Esophagus (tissue), 2 donors: ENCODE results near the gene TSEN15. TPM values are rescaled to one million over a fixed set of nuclear protein-coding genes. Genes with fewer than 3 reads are reported as not detected.
A peak's percentile ranks its signal among the peaks of the same experiment; 100 is the strongest.

Experiments used
- H3K27ac ChIP-seq, 2 donors: one replicate each; pipeline ENCODE4 v1.5.1; 2013; ENCODE audit warnings: low read depth in 2 of 2, mild to moderate bottlenecking in 2 of 2, inconsistent platforms in 1 of 2, low read length in 1 of 2, moderate library complexity in 1 of 2
- H3K27me3 ChIP-seq, 2 donors: one replicate each; pipeline ENCODE4 v1.6.1; 2013; ENCODE audit warnings: low read length in 2 of 2, control low read depth in 1 of 2, mild to moderate bottlenecking in 1 of 2; ENCODE audit not compliant: insufficient read depth in 2 of 2, control insufficient read depth in 1 of 2
- H3K36me3 ChIP-seq, 2 donors: one replicate each; pipeline ENCODE4 v1.6.1; 2013; ENCODE audit warnings: low read length in 1 of 2; ENCODE audit not compliant: control insufficient read depth in 2 of 2, insufficient read depth in 2 of 2
- H3K4me1 ChIP-seq, 2 donors: one replicate each; pipeline ENCODE4 v1.6.1; 2013; ENCODE audit warnings: low read length in 1 of 2; ENCODE audit not compliant: control insufficient read depth in 2 of 2, insufficient read depth in 2 of 2
- H3K4me3 ChIP-seq, 2 donors: one replicate each; pipeline ENCODE4 v1.5.1; 2013; ENCODE audit warnings: low read length in 2 of 2, mild to moderate bottlenecking in 2 of 2, low read depth in 1 of 2, moderate library complexity in 1 of 2
- H3K9me3 ChIP-seq, 2 donors: one replicate each; pipeline ENCODE4 v1.6.1; 2013; ENCODE audit warnings: mild to moderate bottlenecking in 2 of 2, low read depth in 1 of 2, low read length in 1 of 2, moderate library complexity in 1 of 2; ENCODE audit not compliant: control insufficient read depth in 2 of 2, insufficient read depth in 1 of 2
- WGBS, 2 donors: extraction: QIAGEN DNeasy Blood & Tissue Kit; methylation state at CpG; one replicate each; pipeline ENCODE4 v1.1.7; 2013; 5-methylcytosine and 5-hydroxymethylcytosine counted together
- polyA plus RNA-seq, 2 donors: library from polyadenylated mRNA; stranded (reverse); fragments of 200-250 nt; gene quantifications; one replicate each; pipeline ENCODE4 v1.2.3, GENCODE V29; 2013
- donor health status: healthy with polysubstance abuse.
- donor health status: Bipolar disorder and iron deficiency.

The TSEN15 gene
- 10 to 100 TPM; 12.3 to 14.2 TPM for polyA plus RNA-seq

- H3K27me3 ChIP-seq, result no peaks in the 10 kb centered on the region
- no peaks in the 10 kb centered on the region for H3K36me3 ChIP-seq
- no peaks in the 10 kb centered on the region for H3K9me3 ChIP-seq
- no peaks in the 10 kb centered on the region for H3K4me1 ChIP-seq
- H3K27ac ChIP-seq, result peak within 1 kb of the TSS; percentile 58 to 87
- peak within 1 kb of the TSS; percentile 83 to 91 for H3K4me3 ChIP-seq
- 0% methylated on average over 54 of the region's 54 CpGs for WGBS, 2 donors
Measured at GRCh38 chr1:184051485-184052193, at the start of gene TSEN15. TSEN15 (plus strand) TSS chr1:184051730; CDS start chr1:184051756, 26 bp downstream.

DNA sequence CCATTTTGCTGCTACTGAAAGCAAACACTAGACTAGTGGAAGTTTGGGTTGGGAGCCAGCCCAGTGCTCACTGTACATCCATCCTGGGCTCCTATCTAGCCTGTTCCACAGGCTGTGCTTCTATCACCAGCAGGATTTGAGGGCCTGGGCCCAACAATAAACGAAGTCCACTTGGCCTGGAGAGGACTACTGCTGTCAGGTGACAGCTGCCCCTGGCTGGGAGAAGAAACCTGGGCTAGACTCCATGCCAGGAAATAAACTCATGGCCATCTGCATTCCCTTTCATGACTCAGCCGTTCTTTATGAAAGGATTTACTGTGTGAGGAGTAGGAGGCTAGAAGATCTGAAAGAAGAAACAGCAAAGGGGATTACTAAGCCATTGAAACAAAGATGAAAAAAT is 49.5 kb upstream of the TSEN15 start:
- Histone ChIP-seq H3K4me3 (no peak overlapping the region), H3K4me1 (no peaks in the 10 kb centered on the region), H3K27ac (no peak overlapping the region), H3K27me3 (no peaks in the 10 kb centered on the region), H3K9me3 (no peaks in the 10 kb centered on the region), H3K36me3 (no peaks in the 10 kb centered on the region)
- WGBS, 2 donors, result 15 to 22% methylated on average over 2 of the region's 2 CpGs

DNA sequence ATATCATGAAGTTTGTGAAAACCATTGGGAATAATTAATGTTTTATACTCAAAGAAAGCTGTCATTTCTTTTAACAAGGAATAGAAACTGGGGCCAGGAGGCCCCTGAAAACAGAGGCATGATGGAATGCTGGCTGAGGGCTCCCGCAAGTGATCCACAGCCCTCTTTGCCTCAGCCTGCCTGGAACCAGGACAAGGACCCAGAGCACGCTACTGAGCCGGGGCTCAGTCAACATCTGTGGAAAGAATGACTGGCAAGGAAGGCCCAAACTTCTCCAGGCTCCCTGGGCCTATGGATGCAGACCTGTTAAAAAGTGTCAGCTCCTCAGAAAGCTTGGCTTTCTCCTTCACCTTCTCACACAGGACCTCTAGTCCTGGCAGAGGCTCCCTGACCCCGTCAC is 46.6 kb upstream of the TSEN15 start:
- no peaks in the 10 kb centered on the region for H3K36me3 ChIP-seq
- H3K4me3 ChIP-seq, result no peak overlapping the region
- no peaks in the 10 kb centered on the region for H3K4me1 ChIP-seq
- 91 to 92% methylated on average over 4 of the region's 4 CpGs for WGBS, 2 donors
- no peaks in the 10 kb centered on the region for H3K9me3 ChIP-seq
- H3K27ac ChIP-seq, result no peak overlapping the region
- H3K27me3 ChIP-seq, result no peaks in the 10 kb centered on the region

DNA sequence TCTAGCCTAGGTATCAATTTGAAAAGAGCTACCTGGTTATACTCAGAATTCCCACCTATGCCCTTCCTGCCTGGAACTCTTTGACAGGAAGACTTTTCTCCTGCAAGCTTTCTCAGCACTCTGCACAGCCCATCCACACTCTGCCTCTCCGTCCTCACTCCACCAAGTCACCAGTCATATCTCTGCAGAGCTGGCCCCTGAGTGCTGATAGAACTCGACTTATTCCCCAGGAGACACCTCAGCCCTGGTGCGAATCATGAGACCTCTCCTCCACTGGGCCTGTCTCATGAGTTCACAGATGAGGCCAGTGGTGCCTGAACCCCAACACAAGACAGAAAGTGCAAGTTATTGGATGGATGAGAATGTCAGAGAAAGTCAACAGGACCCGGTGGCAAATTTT is 46.0 kb upstream of the TSEN15 start:
- Histone ChIP-seq H3K9me3 (no peaks in the 10 kb centered on the region), H3K36me3 (no peaks in the 10 kb centered on the region), H3K27ac (no peak overlapping the region), H3K27me3 (no peaks in the 10 kb centered on the region), H3K4me3 (no peak overlapping the region), H3K4me1 (no peaks in the 10 kb centered on the region)
- WGBS, 2 donors, result 90 to 93% methylated on average over 4 of the region's 4 CpGs

DNA sequence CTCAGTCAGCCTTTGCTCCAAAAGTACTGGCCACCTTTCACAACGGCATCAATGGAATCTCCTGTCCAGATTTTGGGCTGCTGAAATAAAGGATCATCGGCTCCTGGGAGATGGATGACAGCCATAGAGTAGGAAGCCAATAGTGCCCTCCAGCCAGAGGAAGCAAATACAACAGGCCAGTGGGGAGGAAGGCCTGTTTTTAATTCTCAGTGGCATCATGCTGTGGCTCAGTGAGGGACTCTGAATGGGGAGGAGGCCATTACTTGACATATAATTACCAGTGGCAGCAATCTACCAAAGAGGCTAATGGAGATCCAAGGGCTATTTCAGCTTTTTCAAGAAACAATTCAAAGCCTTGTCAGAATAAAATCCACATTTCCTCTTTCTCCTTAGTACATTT is 40.7 kb upstream of the TSEN15 start:
- Histone ChIP-seq H3K36me3 (no peaks in the 10 kb centered on the region), H3K27me3 (no peaks in the 10 kb centered on the region), H3K4me3 (no peak overlapping the region), H3K4me1 (no peaks in the 10 kb centered on the region), H3K9me3 (no peaks in the 10 kb centered on the region), H3K27ac (no peak overlapping the region)
- 88 to 92% methylated on average over 2 of the region's 2 CpGs for WGBS, 2 donors

DNA sequence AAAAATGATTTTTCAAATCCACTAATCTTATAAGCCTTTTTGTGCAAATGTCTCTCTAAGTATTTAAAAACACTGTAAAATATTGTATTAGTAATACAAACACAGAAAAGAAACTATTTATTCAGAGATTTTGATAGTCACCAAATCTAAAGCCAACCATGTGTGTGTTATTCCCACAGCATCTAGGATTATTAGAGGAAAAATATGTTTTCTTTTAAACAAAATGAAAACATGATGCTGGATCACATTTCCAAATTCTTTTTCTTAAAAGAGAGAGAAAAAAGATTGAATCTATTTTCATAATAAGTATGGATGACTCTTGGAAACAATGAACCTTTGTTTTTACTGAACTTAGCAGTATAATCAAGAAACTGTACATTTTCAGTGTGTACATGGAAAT is 39.3 kb upstream of the TSEN15 start:
- no peaks in the 10 kb centered on the region for H3K36me3 ChIP-seq
- H3K27me3 ChIP-seq, result no peaks in the 10 kb centered on the region
- no peak overlapping the region for H3K4me3 ChIP-seq
- H3K27ac ChIP-seq, result no peak overlapping the region
- H3K4me1 ChIP-seq, result no peaks in the 10 kb centered on the region
- H3K9me3 ChIP-seq, result no peaks in the 10 kb centered on the region

DNA sequence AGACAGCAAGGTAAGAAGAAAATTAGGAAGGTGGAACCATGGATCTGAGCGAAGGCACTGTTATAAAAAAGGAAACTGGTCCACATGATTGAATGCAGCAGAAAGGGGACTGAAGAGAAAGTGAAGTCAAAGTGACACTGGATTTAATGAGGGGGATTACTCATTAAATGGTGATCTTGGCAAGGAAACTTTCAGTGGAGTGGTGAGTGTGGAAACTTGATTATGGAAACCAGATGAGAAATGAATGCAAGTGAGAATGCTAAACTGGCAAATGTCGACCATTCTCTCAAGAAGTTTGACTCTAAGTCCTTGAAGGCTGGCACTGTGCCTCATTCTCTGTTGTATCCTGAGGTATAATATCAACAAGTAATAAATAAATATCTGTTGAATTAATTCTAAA is 37.3 kb upstream of the TSEN15 start:
- Histone ChIP-seq H3K4me1 (no peaks in the 10 kb centered on the region), H3K27ac (no peak overlapping the region), H3K4me3 (no peak overlapping the region), H3K9me3 (no peaks in the 10 kb centered on the region), H3K36me3 (no peaks in the 10 kb centered on the region), H3K27me3 (no peaks in the 10 kb centered on the region)
- WGBS, 2 donors, result 82 to 95% methylated on average over 2 of the region's 2 CpGs

- WGBS, 2 donors, result 91 to 93% methylated on average over 2 of the region's 2 CpGs
- H3K4me1 ChIP-seq, result no peaks in the 10 kb centered on the region
- no peaks in the 10 kb centered on the region for H3K9me3 ChIP-seq
Measured at GRCh38 chr1:184016169-184016568, 35.4 kb upstream of the TSEN15 start.

GRCh38 chr1:184017306-184017705 is 34.2 kb upstream of the TSEN15 start:
- 85% methylated on average over 7 of the region's 7 CpGs for WGBS, 2 donors
- no peak overlapping the region for H3K27ac ChIP-seq
- H3K36me3 ChIP-seq, result no peaks in the 10 kb centered on the region
- no peaks in the 10 kb centered on the region for H3K27me3 ChIP-seq
- no peaks in the 10 kb centered on the region for H3K4me1 ChIP-seq
- no peaks in the 10 kb centered on the region for H3K9me3 ChIP-seq
- no peak overlapping the region for H3K4me3 ChIP-seq

More at GRCh38 chr1:184016169-184016568, 35.4 kb upstream of the TSEN15 start:
- Histone ChIP-seq H3K36me3 (no peaks in the 10 kb centered on the region), H3K27me3 (no peaks in the 10 kb centered on the region), H3K4me3 (no peak overlapping the region), H3K27ac (no peak overlapping the region)

- H3K4me3 ChIP-seq, result no peak overlapping the region
- no peaks in the 10 kb centered on the region for H3K9me3 ChIP-seq
- H3K4me1 ChIP-seq, result no peaks in the 10 kb centered on the region
- no peaks in the 10 kb centered on the region for H3K36me3 ChIP-seq
- H3K27me3 ChIP-seq, result no peaks in the 10 kb centered on the region
- WGBS, 2 donors, result 53 to 57% methylated on average over 2 of the region's 2 CpGs
- no peak overlapping the region for H3K27ac ChIP-seq
Measured at GRCh38 chr1:184018622-184019021, 32.9 kb upstream of the TSEN15 start.
